Measurements from ENCODE around the gene ELMO1. TPM values are rescaled to one million over a fixed set of nuclear protein-coding genes. Genes with fewer than 3 reads are reported as not detected.

The ELMO1 gene
- polyA plus RNA-seq, 1 donor (not counting 4 experiments of a cell fraction or from before 2014, with no cell fraction given): not detected

DNA sequence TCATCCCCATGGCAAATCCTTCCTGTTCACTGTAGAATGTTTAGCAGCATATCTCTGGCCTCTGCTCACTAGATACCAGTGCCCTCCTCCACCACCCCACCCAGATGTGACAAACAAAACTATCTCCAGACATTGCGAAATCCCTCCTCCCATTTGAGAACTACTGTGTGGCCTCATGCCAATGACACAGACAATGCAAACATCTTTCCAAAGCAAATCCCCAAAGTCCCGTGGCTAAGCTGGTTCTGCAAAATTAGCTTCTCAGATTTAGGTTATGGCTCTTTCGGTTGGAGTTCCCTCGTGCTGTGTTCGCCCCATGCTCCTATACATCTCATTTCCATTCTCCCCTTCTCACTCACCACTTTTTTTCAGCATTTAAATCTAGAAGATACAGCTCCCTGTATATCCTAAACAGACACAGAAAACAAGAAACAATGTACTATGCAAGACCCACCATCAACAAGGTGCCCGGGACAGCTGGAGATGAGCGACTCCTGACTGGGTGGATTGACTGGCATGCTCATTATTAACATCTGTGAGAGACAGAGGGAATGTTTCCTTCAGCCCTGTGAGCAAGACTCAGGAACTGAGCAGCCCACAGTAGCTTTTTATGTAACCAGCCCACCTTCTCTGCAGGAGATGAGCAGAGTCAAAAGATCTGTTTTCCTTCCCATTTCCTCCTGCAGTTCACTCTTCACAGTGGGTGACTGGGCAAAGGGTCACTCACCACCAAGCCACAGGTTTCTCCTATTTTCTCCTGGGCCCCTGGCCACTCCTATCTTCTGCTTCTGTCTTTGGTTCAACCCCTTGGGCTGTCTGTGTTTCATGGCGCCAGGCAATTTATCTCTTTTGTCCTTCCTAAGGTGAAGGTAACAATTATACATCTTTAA, 498.7 kb downstream of the ELMO1 start:
- FAIRE-seq (no peak), DNase-seq (ENCODE audit: low read depth, low spot score) (no peak)
- H3K9ac ChIP-seq (ENCODE audit: control insufficient read depth, extremely low read depth, insufficient read depth, low read length): no peak overlapping the region
- no peak overlapping the region for H3K4me3 ChIP-seq (ENCODE audit: control insufficient read depth in 2 of 3, extremely low read depth in 1 of 3, insufficient read depth in 2 of 3, low read depth in 1 of 3, low read length in 3 of 3)
- H3K27me3 ChIP-seq (ENCODE audit: control insufficient read depth, extremely low read depth, insufficient read depth, low read length): no peaks in the 10 kb centered on the region
- no peaks in the 10 kb centered on the region for H3K4me1 ChIP-seq (ENCODE audit: control insufficient read depth, extremely low read depth, insufficient read depth, low read length)
- no peaks in the 10 kb centered on the region for H3K36me3 ChIP-seq (ENCODE audit: control insufficient read depth in 2 of 2, extremely low read depth in 1 of 2, insufficient read depth in 2 of 2, low read length in 2 of 2)
- H2AFZ ChIP-seq (ENCODE audit: control insufficient read depth, low read length): no peak overlapping the region
- no peaks in the 10 kb centered on the region for H3K9me3 ChIP-seq (ENCODE audit: control insufficient read depth, low read depth, low read length)
- no peaks in the 10 kb centered on the region for H3K79me2 ChIP-seq (ENCODE audit: control insufficient read depth, insufficient read depth, low read length)
- dilution Hi-C loops (cut with MboI; ENCODE audit: extremely low pct_ligation_motif_present, low sequenced_read_pairs): no loop called here
- H3K9me1 ChIP-seq (ENCODE audit: control insufficient read depth, extremely low read depth, insufficient read depth, low read length): no peaks in the 10 kb centered on the region
- no peak overlapping the region for H3K4me2 ChIP-seq (ENCODE audit: control insufficient read depth, extremely low read depth, insufficient read depth, low read depth, low read length)
- H3K27ac ChIP-seq (ENCODE audit: control insufficient read depth, insufficient read depth, low read length): no peak overlapping the region
- TF ChIP-seq CTCF (optimal IDR thresholded peaks at IDR 0.05 in 1 of 3, IDR thresholded peaks at IDR 0.05 in 1 of 3, conservative IDR thresholded peaks at IDR 0.05 in 1 of 3; ENCODE audit: extremely low read depth in 1 of 3, insufficient read depth in 2 of 3, low read length in 3 of 3) (no peak), EZH2 (IDR thresholded peaks at IDR 0.05; ENCODE audit: low read length) (no peak)
- no peaks in the 10 kb centered on the region for H4K20me1 ChIP-seq (ENCODE audit: control insufficient read depth, extremely low read depth, insufficient read depth, low read length)

DNA sequence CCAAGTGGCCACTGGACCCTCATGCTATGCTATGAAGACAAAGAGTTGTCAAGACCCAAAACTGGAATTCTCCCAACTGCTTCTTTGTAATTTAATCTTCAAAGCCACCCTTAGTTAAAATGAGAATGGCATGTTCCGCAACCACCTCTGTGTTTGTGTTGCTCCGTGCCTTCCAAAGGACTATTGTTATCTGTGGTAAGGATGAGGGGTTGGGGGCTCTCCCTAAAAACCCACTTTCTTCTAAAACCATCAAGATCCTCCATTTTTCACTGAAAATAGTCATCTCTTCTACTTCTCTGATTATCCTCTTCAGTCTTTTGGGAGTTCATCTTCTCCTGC, 502.3 kb downstream of the ELMO1 start:
- Histone ChIP-seq H3K9me1 (ENCODE audit: control insufficient read depth, extremely low read depth, insufficient read depth, low read length) (no peaks in the 10 kb centered on the region), H3K27me3 (ENCODE audit: control insufficient read depth, extremely low read depth, insufficient read depth, low read length) (no peaks in the 10 kb centered on the region), H3K79me2 (ENCODE audit: control insufficient read depth, insufficient read depth, low read length) (no peaks in the 10 kb centered on the region), H3K9ac (ENCODE audit: control insufficient read depth, extremely low read depth, insufficient read depth, low read length) (no peak overlapping the region), H3K4me2 (ENCODE audit: control insufficient read depth, extremely low read depth, insufficient read depth, low read depth, low read length) (no peak overlapping the region), H3K9me3 (ENCODE audit: control insufficient read depth, low read depth, low read length) (peaks cover 2% of the 10 kb centered on the region), H4K20me1 (ENCODE audit: control insufficient read depth, extremely low read depth, insufficient read depth, low read length) (no peaks in the 10 kb centered on the region), H3K4me1 (ENCODE audit: control insufficient read depth, extremely low read depth, insufficient read depth, low read length) (no peaks in the 10 kb centered on the region), H3K36me3 (ENCODE audit: control insufficient read depth in 2 of 2, extremely low read depth in 1 of 2, insufficient read depth in 2 of 2, low read length in 2 of 2) (no peaks in the 10 kb centered on the region), H3K27ac (ENCODE audit: control insufficient read depth, insufficient read depth, low read length) (no peak overlapping the region), H3K4me3 (ENCODE audit: control insufficient read depth in 2 of 3, extremely low read depth in 1 of 3, insufficient read depth in 2 of 3, low read depth in 1 of 3, low read length in 3 of 3) (no peak overlapping the region), H2AFZ (ENCODE audit: control insufficient read depth, low read length) (no peak overlapping the region)
- no peak for DNase-seq (ENCODE audit: low read depth, low spot score)
- dilution Hi-C loops (cut with MboI; ENCODE audit: extremely low pct_ligation_motif_present, low sequenced_read_pairs): no loop called here
- no peak for FAIRE-seq
- TF ChIP-seq EZH2 (IDR thresholded peaks at IDR 0.05; ENCODE audit: low read length): no peak
- TF ChIP-seq CTCF (optimal IDR thresholded peaks at IDR 0.05 in 1 of 3, IDR thresholded peaks at IDR 0.05 in 1 of 3, conservative IDR thresholded peaks at IDR 0.05 in 1 of 3; ENCODE audit: extremely low read depth in 1 of 3, insufficient read depth in 2 of 3, low read length in 3 of 3): no peak

Data from keratinocyte (primary cell).